Glutamatergic neuron (in vitro differentiated cells): ENCODE data around the gene TMA7B. TPM values are rescaled to one million over a fixed set of nuclear protein-coding genes. Genes with fewer than 3 reads are reported as not detected.
"Not testable (repeated sequence)": the region's sequence is repeated elsewhere in the genome, so short reads cannot be mapped to it uniquely, and the experiment has no call there.

Source experiments
- DNase-seq: peaks from one replicate; pipeline ENCODE4 v3.0.0; 2022
- H3K27ac Mint-ChIP-seq: one replicate; pipeline ENCODE4 v1.8.0; 2020; ENCODE audit warnings: mild to moderate bottlenecking, mixed read lengths, inconsistent platforms; ENCODE audit not compliant: unreplicated experiment
- H3K27me3 Mint-ChIP-seq: one replicate; pipeline ENCODE4 v1.8.0; 2020; ENCODE audit warnings: mild to moderate bottlenecking, moderate library complexity, mixed read lengths, inconsistent platforms; ENCODE audit not compliant: unreplicated experiment
- H3K36me3 Mint-ChIP-seq: one replicate; pipeline ENCODE4 v1.8.0; 2020; ENCODE audit warnings: mild to moderate bottlenecking, mixed read lengths, inconsistent platforms; ENCODE audit not compliant: unreplicated experiment
- H3K4me1 Mint-ChIP-seq: one replicate; pipeline ENCODE4 v1.8.0; 2020; ENCODE audit warnings: mild to moderate bottlenecking, low read depth, mixed read lengths, inconsistent platforms; ENCODE audit not compliant: unreplicated experiment
- H3K4me3 Mint-ChIP-seq: one replicate; pipeline ENCODE4 v1.8.0; 2020; ENCODE audit warnings: mild to moderate bottlenecking, mixed read lengths, inconsistent platforms; ENCODE audit not compliant: unreplicated experiment
- H3K9me3 Mint-ChIP-seq: one replicate; pipeline ENCODE4 v1.8.0; 2020; ENCODE audit warnings: mild to moderate bottlenecking, moderate library complexity, mixed read lengths, inconsistent platforms; ENCODE audit not compliant: unreplicated experiment
- CTCF ChIP-seq: fragments of 200-600 bp; sonication (generic); IDR thresholded peaks from one replicate; pipeline ENCODE4 v1.5.0; 2021; ENCODE audit not compliant: partially characterized antibody, unreplicated experiment
- total RNA-seq: library from RNA; stranded (reverse); fragmentation: NEBNext Ultra II Directional; extraction: Animal tissue kit (Norgen Biotek cat#: 25700); gene quantifications from one replicate; pipeline ENCODE4 v1.2.1, GENCODE V29; 2021; ENCODE audit not compliant: unreplicated experiment

TMA7B gene
- total RNA-seq, 1 donor from 2014 or later, result not detected

- H3K27ac Mint-ChIP-seq, result no peak overlapping the region
These were observed 14.1 kb upstream of the TMA7B start for GRCh38 chr22:39946126-39946502.

GRCh38 chr22:39946503-39947219, 13.5 kb upstream of the TMA7B start:
- Mint-ChIP-seq H3K27me3 (peaks cover 1% of the 10 kb centered on the region), H3K4me3 (no peak overlapping the region), H3K4me1 (peaks cover 4% of the 10 kb centered on the region), H3K27ac (no peak overlapping the region), H3K9me3 (peaks cover 1% of the 10 kb centered on the region), H3K36me3 (peaks cover 5% of the 10 kb centered on the region)
- no peak for TF ChIP-seq CTCF
- DNase-seq, result no peak

More at GRCh38 chr22:39946126-39946502, 14.1 kb upstream of the TMA7B start:
- Mint-ChIP-seq H3K9me3 (peaks cover 1% of the 10 kb centered on the region), H3K4me1 (peaks cover 5% of the 10 kb centered on the region), H3K4me3 (no peak overlapping the region), H3K27me3 (peaks cover 1% of the 10 kb centered on the region), H3K36me3 (peaks cover 5% of the 10 kb centered on the region)
- no peak for DNase-seq
- no peak for TF ChIP-seq CTCF

- Mint-ChIP-seq H3K36me3 (peaks cover 5% of the 10 kb centered on the region), H3K27me3 (peaks cover 1% of the 10 kb centered on the region), H3K9me3 (peaks cover 1% of the 10 kb centered on the region), H3K4me1 (peaks cover 4% of the 10 kb centered on the region), H3K4me3 (no peak overlapping the region), H3K27ac (no peak overlapping the region)
- TF ChIP-seq CTCF, result no peak
- DNase-seq, result no peak
These were observed 12.7 kb upstream of the TMA7B start for GRCh38 chr22:39947220-39948216.

GRCh38 chr22:39949964-39950737, 10.0 kb upstream of the TMA7B start:
- Mint-ChIP-seq H3K27ac (no peak overlapping the region), H3K36me3 (peaks cover 5% of the 10 kb centered on the region), H3K4me1 (peaks cover 3% of the 10 kb centered on the region), H3K9me3 (peaks cover 1% of the 10 kb centered on the region), H3K4me3 (no peak overlapping the region), H3K27me3 (peaks cover 1% of the 10 kb centered on the region)
- no peak for TF ChIP-seq CTCF
- DNase-seq, result no peak

- H3K4me3 Mint-ChIP-seq, H3K36me3 Mint-ChIP-seq, H3K9me3 Mint-ChIP-seq, DNase-seq, H3K4me1 Mint-ChIP-seq, H3K27ac Mint-ChIP-seq, H3K27me3 Mint-ChIP-seq: not testable (repeated sequence)
These were observed 8.4 kb upstream of the TMA7B start for GRCh38 chr22:39951603-39952293.
